Spinal cord (tissue), 10 donors: ENCODE measurements around the gene LGALS8. TPM values are rescaled to one million over a fixed set of nuclear protein-coding genes. Genes with fewer than 3 reads are reported as not detected.

Source experiments
- DNase-seq, 6 donors: peaks; one replicate each; pipeline versions ENCODE4 v3.0.0 to v3.0.0-alpha.2; 2013 to 2015; ENCODE audit warnings: low spot score in 6 of 6, low read depth in 4 of 6
- H3K27ac ChIP-seq: one replicate; pipeline ENCODE4 v1.5.1; 2013; ENCODE audit warnings: low read depth, low read length, control low read depth
- H3K27me3 ChIP-seq: one replicate; pipeline ENCODE4 v1.6.1; 2013; ENCODE audit warnings: low read length; ENCODE audit not compliant: control insufficient read depth, insufficient read depth
- H3K36me3 ChIP-seq: one replicate; pipeline ENCODE4 v1.6.1; 2013; ENCODE audit warnings: low read length; ENCODE audit not compliant: control insufficient read depth, insufficient read depth
- H3K4me1 ChIP-seq: one replicate; pipeline ENCODE4 v1.6.1; 2013; ENCODE audit warnings: low read length; ENCODE audit not compliant: control insufficient read depth, insufficient read depth
- H3K4me3 ChIP-seq: one replicate; pipeline ENCODE4 v1.5.1; 2013; ENCODE audit warnings: low read depth, low read length, control low read depth
- H3K9me3 ChIP-seq: one replicate; pipeline ENCODE4 v1.6.1; 2013; ENCODE audit warnings: low read length; ENCODE audit not compliant: control insufficient read depth, insufficient read depth
- WGBS: methylation state at CpG from one replicate; pipeline ENCODE4 v1.1.5; 2013; ENCODE audit warnings: missing lambda C conversion rate; ENCODE audit not compliant: insufficient coverage; 5-methylcytosine and 5-hydroxymethylcytosine counted together
- polyA plus RNA-seq, 2 donors: library from polyadenylated mRNA; unstranded; fragments of 120-200 nt; gene quantifications; one replicate each; pipeline ENCODE4 v1.2.1, GENCODE V29; 2013; ENCODE audit not compliant: insufficient read length in 2 of 2
- total RNA-seq, 2 donors: library from RNA; depleted of rRNA in 1 of 2; stranded (reverse); fragments of 120-200 nt in 1 of 2; fragments of >200 nt in 1 of 2; gene quantifications; one replicate each; pipeline versions ENCODE4 v1.2.3 to v1.2.4, GENCODE V29; 2013 to 2014
- donor health status: healthy.

Gene LGALS8
- total and polyA plus RNA-seq, 4 donors, result 54.6 to 99.0 (median 60.6) TPM

DNA sequence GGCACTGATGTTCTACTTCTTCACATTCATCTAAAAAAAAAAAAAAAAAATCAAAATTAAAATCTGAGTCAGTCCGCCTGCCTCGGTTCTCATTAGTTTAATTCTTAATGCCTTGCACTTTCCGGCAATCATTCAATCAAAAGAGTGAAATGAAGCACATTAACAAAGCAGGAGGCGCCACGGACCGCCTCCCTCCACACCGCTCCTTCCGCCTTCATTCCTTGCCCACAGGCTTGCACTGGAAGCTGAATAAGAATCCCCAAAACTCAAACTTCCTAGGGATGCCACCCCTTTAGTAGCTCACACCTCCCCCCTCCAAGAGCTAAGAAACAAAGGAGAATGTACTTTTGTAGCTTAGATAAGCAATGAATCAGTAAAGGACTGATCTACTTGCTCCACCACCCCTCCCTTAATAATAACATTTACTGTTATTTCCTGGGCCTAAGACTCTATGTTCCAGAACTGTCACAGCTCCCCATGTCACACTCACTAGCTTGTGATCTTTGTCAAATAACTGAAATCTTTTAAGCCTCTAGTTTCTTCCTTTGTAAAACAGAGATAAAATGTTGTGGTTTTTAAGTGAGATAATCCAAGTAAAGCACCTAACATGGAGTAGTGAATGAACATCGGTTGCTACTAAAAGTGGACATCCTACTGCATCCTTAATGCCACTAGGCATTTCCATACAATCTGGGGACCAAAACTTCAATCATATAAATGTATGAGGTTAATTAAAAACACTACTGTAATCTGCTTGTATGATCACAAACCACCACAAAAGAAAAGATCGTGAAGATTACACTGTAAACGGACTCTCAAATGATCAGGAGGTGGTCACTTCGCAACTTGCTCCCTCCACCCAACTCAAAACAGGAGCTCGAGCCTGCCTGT, 27.4 kb downstream of the LGALS8 start:
- no peak for DNase-seq
- WGBS, result 90% methylated on average over 4 of the region's 13 CpGs
- peaks cover 38% of the 10 kb centered on the region for H3K36me3 ChIP-seq
- H3K27ac ChIP-seq, result no peak overlapping the region
- H3K4me3 ChIP-seq, result no peak overlapping the region
- H3K4me1 ChIP-seq, result no peaks in the 10 kb centered on the region
- no peaks in the 10 kb centered on the region for H3K27me3 ChIP-seq
- H3K9me3 ChIP-seq, result no peaks in the 10 kb centered on the region

GRCh38 chr1:236552096-236552495, 28.3 kb downstream of the LGALS8 start:
- no peak for DNase-seq
- H3K27me3 ChIP-seq, result no peaks in the 10 kb centered on the region
- H3K27ac ChIP-seq, result no peak overlapping the region
- 100% methylated on average over 4 of the region's 6 CpGs for WGBS
- H3K4me1 ChIP-seq, result no peaks in the 10 kb centered on the region
- no peak overlapping the region for H3K4me3 ChIP-seq
- H3K36me3 ChIP-seq, result peaks cover 40% of the 10 kb centered on the region
- no peaks in the 10 kb centered on the region for H3K9me3 ChIP-seq

GRCh38 chr1:236552901-236553300, 29.1 kb downstream of the LGALS8 start:
- no CpG with 5 or more reads among the region's 1 CpG for WGBS
- Histone ChIP-seq H3K36me3 (peaks cover 42% of the 10 kb centered on the region), H3K4me1 (no peaks in the 10 kb centered on the region), H3K27me3 (no peaks in the 10 kb centered on the region), H3K4me3 (no peak overlapping the region), H3K9me3 (no peaks in the 10 kb centered on the region), H3K27ac (no peak overlapping the region)
- no peak for DNase-seq

GRCh38 chr1:236553370-236553769, 29.6 kb downstream of the LGALS8 start:
- H3K4me3 ChIP-seq, result no peak overlapping the region
- no peak overlapping the region for H3K27ac ChIP-seq
- H3K9me3 ChIP-seq, result no peaks in the 10 kb centered on the region
- DNase-seq, result no peak
- peaks cover 45% of the 10 kb centered on the region for H3K36me3 ChIP-seq
- H3K4me1 ChIP-seq, result no peaks in the 10 kb centered on the region
- WGBS, result 94% methylated on average over 8 of the region's 8 CpGs
- no peaks in the 10 kb centered on the region for H3K27me3 ChIP-seq

GRCh38 chr1:236556606-236557005, 32.8 kb downstream of the LGALS8 start:
- H3K27me3 ChIP-seq, result no peaks in the 10 kb centered on the region
- H3K4me3 ChIP-seq, result no peak overlapping the region
- no peak overlapping the region for H3K27ac ChIP-seq
- no peaks in the 10 kb centered on the region for H3K9me3 ChIP-seq
- H3K4me1 ChIP-seq, result no peaks in the 10 kb centered on the region
- H3K36me3 ChIP-seq, result peaks cover 44% of the 10 kb centered on the region
- DNase-seq, result no peak
- 88% methylated on average over 3 of the region's 7 CpGs for WGBS

DNA sequence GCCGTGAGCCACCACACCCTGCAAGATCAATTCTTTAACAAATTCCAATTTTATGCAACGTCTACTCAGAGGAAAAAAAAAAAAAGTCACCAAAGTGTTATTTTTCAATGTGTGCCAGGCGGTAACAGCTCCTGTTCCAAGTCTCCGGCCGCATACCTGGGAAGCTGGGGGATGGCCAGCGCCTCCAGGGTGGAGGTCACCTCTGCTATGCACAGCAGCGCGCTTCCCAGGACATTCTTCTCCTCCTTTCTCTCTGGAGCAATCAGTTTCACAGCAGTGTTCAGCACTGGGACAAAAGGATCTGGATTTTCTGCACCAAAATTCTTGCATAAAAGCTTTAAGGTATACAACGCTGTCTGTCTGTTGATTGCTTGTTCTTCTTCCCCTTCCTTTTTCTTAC, 34.3 kb downstream of the LGALS8 start:
- Histone ChIP-seq H3K4me3 (no peak overlapping the region), H3K4me1 (no peaks in the 10 kb centered on the region), H3K36me3 (peaks cover 39% of the 10 kb centered on the region), H3K27me3 (no peaks in the 10 kb centered on the region), H3K27ac (no peak overlapping the region), H3K9me3 (no peaks in the 10 kb centered on the region)
- WGBS, result 90% methylated on average over 9 of the region's 9 CpGs
- no peak for DNase-seq

DNA sequence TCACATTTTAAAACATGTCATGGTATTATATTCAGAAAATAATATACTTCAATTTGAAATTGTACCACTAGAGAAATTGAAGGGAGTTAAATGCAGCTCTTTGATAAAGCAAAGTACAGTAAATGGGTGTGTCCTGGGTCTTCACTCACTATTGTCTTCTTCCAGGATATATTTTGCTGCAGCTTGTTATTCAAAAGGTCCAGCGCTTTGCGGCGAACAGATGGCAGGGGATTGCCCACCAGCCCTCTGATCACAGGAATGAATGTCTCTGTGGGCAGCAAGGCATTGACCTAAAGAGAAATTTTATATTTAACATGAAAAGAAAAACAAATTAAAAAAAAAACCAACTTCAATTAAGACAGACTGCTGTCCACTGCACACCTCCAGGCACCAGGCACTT, 35.1 kb downstream of the LGALS8 start:
- Histone ChIP-seq H3K9me3 (no peaks in the 10 kb centered on the region), H3K36me3 (peaks cover 40% of the 10 kb centered on the region), H3K27ac (no peak overlapping the region), H3K4me3 (no peak overlapping the region), H3K4me1 (no peaks in the 10 kb centered on the region), H3K27me3 (no peaks in the 10 kb centered on the region)
- no CpG with 5 or more reads among the region's 3 CpGs for WGBS
- no peak for DNase-seq

DNA sequence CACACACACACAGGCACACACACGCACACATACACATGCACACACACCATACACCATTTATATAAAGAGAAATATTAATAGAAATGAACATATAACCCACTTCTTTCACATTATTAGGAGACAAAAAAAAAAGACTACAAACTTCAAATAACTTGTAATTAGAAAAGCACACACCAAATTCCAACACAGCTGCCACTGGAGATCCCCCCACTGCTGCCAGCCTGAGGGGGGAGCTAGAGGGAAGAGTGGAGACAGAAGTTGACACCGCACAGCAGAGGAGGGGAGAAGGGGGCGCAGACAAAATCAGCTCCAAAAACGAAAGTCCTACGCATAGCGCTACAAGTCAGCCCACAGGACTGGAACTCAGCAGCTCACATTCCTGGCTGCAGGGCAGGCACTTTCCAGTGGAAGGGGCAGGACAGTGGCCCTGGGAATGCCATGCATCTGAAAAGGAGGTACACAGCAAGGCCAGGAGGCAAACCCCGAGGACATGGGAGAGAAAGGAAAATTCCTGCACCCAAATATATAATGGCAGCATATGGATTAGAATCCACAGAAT, 36.5 kb downstream of the LGALS8 start:
- no peaks in the 10 kb centered on the region for H3K9me3 ChIP-seq
- 99% methylated on average over 5 of the region's 7 CpGs for WGBS

DNA sequence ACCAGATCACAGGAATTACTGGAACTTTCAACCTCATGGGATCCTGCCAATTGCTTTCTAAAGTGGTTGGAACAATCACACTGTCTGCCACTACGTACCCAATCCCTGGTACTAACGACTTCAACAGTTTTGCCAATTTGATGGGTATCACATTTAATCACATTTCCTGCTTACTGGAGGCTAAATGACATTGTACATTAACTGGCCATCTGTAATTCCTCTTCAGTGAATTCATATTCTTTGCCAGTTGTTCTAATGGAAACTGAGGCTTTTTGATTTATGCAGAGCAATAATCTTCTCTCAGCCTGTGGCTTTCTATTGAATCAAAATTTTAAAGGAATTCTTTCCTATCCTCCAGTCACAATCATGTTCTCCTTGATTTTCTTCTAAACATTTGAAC, 38.2 kb downstream of the LGALS8 start:
- WGBS, result 17% methylated on average over 1 of the region's 2 CpGs
- DNase-seq, result no peak
- Histone ChIP-seq H3K36me3 (peaks cover 46% of the 10 kb centered on the region), H3K4me3 (no peak overlapping the region), H3K9me3 (no peaks in the 10 kb centered on the region), H3K27ac (no peak overlapping the region), H3K4me1 (no peaks in the 10 kb centered on the region), H3K27me3 (no peaks in the 10 kb centered on the region)

More for the DNA sequence above, 36.5 kb downstream of the LGALS8 start:
- Histone ChIP-seq H3K27ac (no peak overlapping the region), H3K36me3 (peaks cover 41% of the 10 kb centered on the region), H3K27me3 (no peaks in the 10 kb centered on the region), H3K4me1 (no peaks in the 10 kb centered on the region), H3K4me3 (no peak overlapping the region)
- DNase-seq, result no peak

- no peak overlapping the region for H3K27ac ChIP-seq
- WGBS, result no CpG with 5 or more reads among the region's 5 CpGs
- DNase-seq, result no peak
- no peak overlapping the region for H3K4me3 ChIP-seq
- no peaks in the 10 kb centered on the region for H3K27me3 ChIP-seq
- H3K36me3 ChIP-seq, result peaks cover 40% of the 10 kb centered on the region
- no peaks in the 10 kb centered on the region for H3K9me3 ChIP-seq
- H3K4me1 ChIP-seq, result no peaks in the 10 kb centered on the region
Observed at GRCh38 chr1:236565530-236565929, 41.7 kb downstream of the LGALS8 start.
